Neural cell (in vitro differentiated cells): ENCODE data around the gene EPB41.

Experiments used
- CTCF ChIP-seq: fragments of 450-650 bp; IDR thresholded peaks from 2 replicates; pipeline ENCODE4 v1.5.1; 2014; ENCODE audit warnings: antibody characterized with exemption, mild to moderate bottlenecking, moderate library complexity; ENCODE audit not compliant: poor library complexity, severe bottlenecking
- EP300 ChIP-seq: fragments of 450-650 bp; conservative IDR thresholded peaks from 2 replicates; pipeline ENCODE4 v1.6.1; 2014; ENCODE audit warnings: antibody characterized with exemption, mild to moderate bottlenecking, moderate library complexity; ENCODE audit not compliant: poor library complexity, severe bottlenecking
- EZH2 ChIP-seq: fragments of 200-600, 300-800 bp; shearing (Covaris generic), sonication (generic); IDR thresholded peaks from 2 replicates; pipeline ENCODE4 v1.6.1; 2014; ENCODE audit warnings: antibody characterized with exemption, low read length, borderline replicate concordance, mild to moderate bottlenecking; ENCODE audit not compliant: insufficient read depth, poor library complexity, severe bottlenecking
- POLR2AphosphoS5 ChIP-seq: IDR thresholded peaks from 2 replicates; pipeline ENCODE4 v1.6.1; 2012
- RAD21 ChIP-seq: fragments of 450-650 bp; conservative IDR thresholded peaks from 2 replicates; pipeline ENCODE4 v1.6.1; 2014; ENCODE audit warnings: antibody characterized with exemption, mild to moderate bottlenecking, moderate library complexity
- REST ChIP-seq: IDR thresholded peaks from 2 replicates; pipeline ENCODE4 v1.6.1; 2012; ENCODE audit warnings: borderline replicate concordance
- SMC3 ChIP-seq: fragments of 450-650 bp; conservative IDR thresholded peaks from 2 replicates; pipeline ENCODE4 v1.6.1; 2014; ENCODE audit warnings: antibody characterized with exemption, mild to moderate bottlenecking, moderate library complexity; ENCODE audit not compliant: poor library complexity
- TAF1 ChIP-seq: IDR thresholded peaks from 2 replicates; pipeline ENCODE4 v1.6.1; 2012; ENCODE audit warnings: low read depth

GRCh38 chr1:28914228-28915030 is at the start of gene EPB41:
- peak; percentile 91 for TF ChIP-seq POLR2AphosphoS5
- peak; percentile 26 for TF ChIP-seq CTCF
- peak; percentile 37 for TF ChIP-seq EP300
- peak; percentile 26 for TF ChIP-seq RAD21
- TF ChIP-seq TAF1, result peak; percentile 54
- TF ChIP-seq REST, result peak; percentile 19
- no peak for TF ChIP-seq EZH2
- TF ChIP-seq SMC3, result peak; percentile 10
